Stimulated activated CD4-positive, alpha-beta T cell treated with anti-CD3 and anti-CD28 coated beads, Interleukin-4, amount 100 ng/mL, for 4 hours (primary cell): ENCODE results near the gene DNASE1L1.
"Not testable (repeated sequence)": the region's sequence is repeated elsewhere in the genome, so short reads cannot be mapped to it uniquely, and the experiment has no call there.

ENCODE experiments used
- DNase-seq, 2 experiments: peaks; one replicate each; pipeline ENCODE4 v3.0.0-alpha.2; 2020

Gene DNASE1L1

DNA sequence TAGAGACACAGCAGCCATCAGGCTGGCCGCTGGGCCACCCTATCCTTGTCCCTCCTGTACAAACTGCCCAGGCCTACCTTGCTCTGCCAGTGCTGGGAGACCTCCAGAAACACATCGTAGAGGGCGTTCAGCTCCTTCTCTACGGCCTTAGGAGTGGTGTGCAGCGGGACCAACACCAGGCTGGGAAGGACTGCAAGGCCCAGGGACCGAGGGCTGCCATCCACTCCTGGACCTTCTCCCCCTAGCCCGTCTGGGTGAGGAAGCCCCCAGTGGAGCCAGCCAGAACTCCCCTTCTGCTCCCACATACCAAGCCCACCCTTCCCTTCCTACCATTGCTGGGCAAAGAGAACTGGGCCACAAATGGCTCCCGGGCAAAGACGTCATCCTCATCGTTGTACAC is 5.9 kb downstream of the DNASE1L1 start:
- no peak for DNase-seq

DNA sequence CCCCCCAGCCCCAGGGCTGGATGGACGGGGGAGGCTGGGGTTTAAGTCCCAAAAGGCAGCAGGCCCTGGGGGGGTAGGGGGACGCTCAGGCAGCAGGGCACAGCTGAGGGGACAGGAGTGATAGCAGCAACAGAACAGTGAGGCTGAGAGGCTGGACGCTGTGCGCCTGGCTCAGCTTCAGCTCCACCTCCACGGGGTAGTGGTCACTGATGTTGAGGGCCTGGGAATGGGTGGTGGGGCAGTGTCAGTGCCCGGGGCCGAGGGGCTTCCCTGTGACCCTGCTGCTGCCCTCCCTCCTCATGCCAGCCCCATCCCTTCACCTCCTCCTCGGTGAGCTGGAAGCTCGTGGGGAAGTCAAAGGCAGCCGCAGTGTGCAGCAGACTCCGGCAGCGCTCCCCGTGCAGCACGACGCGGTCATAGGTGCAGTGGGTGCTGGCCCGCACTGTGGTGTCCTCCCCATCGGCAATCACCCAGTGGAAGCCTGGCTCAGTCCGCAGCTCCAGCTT is 6.4 kb downstream of the DNASE1L1 start:
- DNase-seq: no peak

DNA sequence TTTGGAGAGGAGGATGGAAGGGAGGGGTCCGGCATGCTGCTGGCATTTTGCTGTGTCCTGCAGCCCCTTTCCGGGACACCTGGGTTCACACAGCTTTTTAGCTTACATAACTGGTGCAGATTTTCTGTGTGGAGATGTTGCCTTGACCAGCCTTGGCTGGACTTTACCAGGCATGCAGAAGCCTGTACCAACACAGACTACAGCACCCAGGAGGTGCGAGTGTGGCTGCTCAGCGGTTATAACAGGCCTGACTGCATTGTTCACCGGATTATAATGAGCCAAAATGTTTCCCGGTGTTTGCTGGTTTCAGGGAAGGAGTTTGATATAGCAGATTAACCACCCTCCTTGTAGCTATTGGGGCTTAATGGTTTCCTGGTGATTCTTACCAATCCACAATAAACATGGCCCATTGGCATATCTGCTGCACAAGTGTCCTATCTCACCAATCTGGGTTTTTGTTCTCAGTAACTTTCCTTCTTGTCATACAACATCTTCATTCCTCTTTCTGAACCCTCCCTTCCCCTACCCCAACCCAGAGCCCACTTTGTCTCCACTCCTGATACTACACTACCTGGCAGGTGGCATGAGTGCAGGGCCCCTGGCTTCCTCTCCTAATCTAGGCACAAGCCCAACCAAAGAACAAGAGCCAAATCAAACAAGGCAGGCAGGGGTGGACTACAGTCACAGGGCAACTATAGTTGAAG is 7.0 kb downstream of the DNASE1L1 start:
- no peak for DNase-seq

DNA sequence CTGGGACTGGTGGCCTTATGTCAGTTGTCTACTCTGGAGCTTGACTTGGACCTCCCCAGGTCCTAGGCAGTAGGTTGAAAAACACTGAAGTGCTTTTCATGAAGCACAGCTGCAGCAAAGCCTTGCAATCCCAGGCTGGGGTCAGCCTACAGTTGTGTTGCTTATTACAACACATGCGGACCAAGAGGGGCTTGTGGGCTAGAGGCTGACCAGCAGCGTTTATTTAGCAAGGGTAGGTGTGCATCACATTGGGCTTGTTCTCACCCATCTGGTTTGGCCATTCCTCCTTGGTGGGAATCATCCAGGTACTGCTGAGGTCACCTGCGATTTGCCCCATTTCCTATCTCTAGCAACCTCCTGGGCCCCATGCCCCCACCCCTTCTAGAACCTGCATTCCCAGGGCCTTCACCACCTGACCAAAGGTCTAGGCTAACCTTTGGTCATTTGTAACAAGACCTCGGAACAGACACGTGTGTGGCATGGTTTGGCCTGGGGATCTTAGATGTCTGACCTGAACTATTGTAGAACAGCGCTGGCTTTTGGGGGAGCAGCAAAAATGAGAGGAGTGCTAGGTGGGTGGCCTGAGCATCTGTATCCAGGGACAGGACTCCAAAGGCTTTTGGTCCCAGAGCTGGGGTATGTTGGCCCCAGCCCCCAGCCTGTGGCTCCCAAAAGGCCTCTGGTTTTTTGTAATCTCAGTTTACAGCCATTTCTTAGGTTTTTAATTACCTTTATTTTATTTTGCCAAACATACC is 7.8 kb downstream of the DNASE1L1 start:
- DNase-seq: peak in 1 of 2 experiments; percentile 23

DNA sequence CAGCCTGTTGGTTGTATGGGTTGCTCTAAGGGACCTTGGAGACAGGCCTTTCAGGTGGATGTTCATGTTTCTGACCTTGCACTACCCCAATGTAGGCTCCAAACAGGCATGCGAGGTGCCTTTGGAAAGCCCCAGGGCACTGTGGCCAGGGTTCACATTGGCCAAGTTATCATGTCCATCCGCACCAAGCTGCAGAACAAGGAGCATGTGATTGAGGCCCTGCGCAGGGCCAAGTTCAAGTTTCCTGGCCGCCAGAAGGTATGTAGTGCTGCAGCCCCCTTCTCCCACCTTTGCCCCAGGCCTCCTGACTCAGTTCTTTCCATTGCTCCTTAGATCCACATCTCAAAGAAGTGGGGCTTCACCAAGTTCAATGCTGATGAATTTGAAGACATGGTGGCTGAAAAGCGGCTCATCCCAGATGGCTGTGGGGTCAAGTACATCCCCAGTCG is 8.7 kb downstream of the DNASE1L1 start:
- not testable (repeated sequence) for DNase-seq

DNA sequence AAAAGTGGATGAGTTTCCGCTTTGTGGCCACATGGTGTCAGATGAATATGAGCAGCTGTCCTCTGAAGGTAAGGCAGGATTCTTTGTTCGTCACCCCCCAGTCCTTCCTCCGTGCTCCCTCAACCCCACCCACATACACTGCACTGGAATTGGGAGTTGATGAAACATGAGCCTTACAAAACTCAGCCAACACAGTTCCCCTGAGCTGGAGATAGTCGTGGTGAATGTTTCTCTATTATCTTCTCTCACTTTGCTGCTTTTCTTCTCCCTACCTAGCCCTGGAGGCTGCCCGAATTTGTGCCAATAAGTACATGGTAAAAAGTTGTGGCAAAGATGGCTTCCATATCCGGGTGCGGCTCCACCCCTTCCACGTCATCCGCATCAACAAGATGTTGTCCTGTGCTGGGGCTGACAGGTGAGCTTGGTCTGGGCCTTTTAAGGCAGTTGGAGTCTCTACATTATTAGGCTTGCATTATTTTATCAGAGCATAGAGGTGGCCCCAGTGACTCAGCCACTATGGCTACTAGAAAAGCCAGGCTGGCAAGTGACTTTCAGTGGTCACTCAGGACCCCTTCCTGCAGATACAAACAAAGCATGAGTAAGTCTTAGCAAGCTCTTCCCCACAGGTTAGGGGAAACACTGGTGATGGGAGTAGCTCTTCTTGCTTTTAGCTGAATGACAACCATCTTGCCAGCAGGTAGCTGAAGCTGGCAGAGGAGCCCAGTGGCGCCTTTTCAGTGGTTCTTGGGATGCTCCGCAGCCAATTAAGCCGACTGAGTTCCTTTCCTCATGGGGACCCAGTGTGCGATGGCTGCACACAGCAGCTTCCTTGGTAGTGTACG is 9.3 kb downstream of the DNASE1L1 start:
- DNase-seq: no peak

DNA sequence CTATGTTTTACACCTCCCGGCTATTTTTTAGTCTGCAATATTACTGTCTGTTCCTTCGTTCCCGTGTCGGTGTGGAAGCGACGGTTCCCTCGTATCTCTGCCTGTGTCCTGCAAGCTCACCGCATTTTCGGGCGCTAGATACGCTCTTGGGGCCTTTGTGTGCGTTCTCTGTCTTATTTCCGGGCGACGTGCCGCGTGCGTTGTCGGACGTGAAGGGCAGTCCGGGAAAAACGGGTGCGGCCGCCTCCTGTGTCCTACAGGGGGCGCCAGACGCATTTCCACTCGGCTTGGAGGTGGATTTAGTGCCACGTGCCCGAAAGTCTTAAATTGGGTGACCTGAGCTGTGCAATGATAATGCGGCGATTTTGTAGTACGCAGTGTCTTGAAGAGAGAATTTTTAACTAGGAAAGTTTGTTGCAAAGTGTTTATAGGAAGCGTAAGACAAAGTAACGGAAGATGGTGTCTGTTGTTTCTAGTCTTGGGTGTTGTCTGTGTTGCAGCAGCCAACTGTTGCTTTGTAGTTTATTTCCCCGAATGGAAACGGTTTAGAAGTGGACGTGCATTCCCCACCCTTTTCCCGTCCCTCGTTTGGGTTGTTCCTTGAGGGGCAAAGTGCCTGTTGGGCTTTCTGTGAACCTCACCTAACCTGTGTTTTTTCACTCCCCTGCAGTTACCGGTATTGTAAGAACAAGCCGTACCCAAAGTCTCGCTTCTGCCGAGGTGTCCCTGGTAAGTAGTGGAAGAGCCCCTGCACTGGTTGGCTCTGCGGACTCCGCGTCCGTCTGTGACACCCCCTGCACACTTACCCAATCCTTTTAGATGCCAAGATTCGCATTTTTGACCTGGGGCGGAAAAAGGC is 10.2 kb downstream of the DNASE1L1 start:
- DNase-seq: peak; percentile 74 to 80

DNA sequence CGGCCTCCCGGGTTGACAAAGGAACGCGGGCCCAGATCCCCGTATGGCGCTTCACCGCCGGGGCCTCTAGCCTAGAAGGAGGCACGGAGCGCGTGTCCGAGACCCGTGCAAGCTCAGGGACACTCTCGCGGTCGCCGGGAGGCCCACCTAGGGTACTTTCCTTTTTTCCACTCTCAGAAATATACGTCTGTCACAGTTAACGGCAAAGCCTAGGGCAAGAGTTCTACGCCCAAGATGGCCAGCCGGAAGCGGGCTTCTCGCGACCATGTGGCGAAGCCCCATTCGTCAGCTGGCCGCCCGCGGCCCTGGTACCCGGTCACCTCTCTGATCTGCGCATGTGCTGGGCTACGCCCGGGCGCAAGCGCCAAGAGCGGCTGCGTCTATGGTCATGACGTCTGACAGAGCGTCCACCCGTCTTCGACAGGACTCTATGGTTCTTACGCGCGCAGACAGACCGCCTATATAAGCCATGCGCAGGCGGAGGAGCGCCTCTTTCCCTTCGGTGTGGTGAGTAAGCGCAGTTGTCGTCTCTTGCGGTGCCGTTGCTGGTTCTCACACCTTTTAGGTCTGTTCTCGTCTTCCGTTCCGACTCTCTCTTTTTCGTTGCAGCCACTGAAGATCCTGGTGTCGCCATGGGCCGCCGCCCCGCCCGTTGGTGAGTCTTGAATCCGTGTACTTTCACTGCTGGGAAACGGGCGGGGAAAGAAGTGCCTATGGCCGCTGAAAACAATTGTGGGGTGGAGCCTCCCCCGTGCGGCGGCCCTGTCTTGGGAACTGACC is 11.0 kb downstream of the DNASE1L1 start, which contains the start of gene RPL10:
Gene RPL10, plus strand, starts transcription at position 490 of the 780 bp plus-strand sequence. Its CDS starts 143 bp downstream, at position 633.
- DNase-seq: peak; percentile 81 to 91

DNA sequence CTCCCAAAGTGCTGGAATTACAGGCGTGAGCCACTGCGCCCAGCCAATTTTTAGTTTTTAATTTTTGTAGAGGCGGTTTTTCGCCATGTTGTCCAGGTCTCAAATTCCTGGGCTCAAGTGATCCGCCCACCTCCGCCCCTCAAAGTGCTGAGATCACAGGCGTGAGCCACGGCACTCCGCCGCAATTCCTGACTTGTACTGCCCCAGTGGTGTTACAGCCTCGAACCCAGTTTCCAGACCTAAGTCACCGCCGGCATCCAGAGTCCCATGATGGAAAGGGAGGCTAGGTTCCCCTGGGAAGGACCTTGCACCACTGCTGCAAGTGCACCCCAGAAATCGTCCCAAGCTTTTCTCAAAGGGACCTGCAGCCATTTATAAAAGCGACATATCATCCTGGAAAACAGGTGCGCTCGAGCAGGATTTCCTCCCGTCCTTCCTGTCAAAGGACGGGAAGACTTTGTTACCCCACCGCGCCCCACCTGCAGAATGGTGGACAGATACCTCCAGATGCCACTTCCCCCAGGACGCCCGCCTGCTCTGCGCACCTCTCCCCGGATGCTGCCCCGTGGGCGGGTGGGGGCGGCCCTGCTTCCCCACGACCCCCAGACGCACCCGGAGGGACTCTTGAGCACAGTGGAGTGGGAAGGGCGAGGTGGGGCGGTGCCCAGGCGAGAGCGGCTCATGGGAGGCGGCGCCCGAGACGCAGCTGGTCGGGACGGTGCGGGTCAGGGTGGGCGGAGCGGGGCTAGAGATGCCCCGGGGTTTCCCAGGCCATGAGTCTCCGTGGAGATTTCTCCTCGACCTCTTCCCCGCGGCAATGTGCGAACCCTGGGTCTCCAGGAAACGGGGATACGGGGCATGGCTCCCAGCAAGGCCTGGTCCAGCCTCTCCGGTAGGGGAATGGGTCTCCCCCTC is 11.8 kb downstream of the DNASE1L1 start:
- DNase-seq: peak; percentile 66 to 68

DNA sequence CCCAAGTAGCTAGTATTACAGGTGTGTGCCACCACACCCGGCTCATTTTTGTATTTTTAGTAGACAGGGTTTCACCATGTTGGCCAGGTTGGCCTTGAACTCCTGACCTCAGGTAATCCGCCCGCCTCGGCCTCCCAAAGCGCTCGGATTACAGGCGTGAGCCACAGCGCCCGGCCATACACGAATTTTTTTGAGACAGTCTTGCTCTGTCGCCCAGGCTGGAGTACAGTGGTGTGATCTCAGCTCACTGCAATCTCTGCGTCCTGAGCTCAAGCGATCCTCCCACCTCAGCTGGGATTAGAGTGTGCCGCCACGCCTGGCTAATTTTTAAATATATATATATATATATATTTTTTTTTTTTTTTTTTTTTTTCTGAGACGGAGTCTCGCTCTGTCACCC is 12.7 kb downstream of the DNASE1L1 start:
- DNase-seq: not testable (repeated sequence)

DNA sequence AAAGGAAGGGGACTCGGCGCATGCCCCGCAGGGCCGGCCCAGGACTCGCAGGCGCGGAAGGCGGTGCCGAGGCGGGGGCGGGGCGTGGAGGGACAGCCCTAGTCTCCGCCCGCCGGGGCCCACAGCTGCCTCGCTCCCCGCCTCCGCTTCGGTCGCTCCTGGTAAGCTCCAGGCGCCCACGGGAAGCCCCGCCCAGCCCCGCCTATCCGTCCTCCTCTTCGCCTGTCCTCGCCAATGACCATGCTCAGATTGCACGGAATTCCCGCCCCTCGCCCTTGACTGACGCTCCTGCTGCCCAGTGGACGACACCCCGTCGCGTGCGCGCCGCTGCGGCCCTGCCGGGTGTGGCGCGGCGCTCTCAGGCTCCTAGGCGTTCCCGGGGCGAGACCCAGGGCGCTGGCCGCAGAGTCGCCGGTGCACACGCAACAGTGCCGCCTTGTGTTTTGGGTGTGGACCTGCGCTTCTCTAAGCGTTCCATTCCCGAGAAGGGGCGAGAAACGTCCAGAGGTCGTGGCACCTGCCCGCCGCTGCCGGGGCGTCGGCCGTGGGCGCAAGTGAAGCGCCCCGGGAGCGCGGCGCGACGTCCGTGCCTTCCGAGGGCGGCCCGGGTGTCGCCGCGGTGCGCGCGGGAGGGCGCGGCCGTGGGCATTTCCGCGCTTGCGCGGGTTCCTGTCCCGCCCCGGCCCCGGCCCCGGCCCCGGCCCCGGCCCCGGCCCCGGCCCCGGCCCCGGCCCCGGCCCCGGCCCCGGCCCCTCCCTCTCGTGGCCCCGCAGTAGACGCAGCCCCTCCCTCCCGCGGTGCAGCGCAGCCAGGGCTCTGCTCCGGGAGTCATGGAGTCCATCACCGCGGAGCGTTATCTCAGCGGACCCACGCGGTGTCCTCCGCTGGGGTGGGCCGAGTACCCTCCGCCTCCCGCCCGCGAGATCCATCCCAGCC is 19.0 kb downstream of the DNASE1L1 start:
- DNase-seq: not testable (repeated sequence)

DNA sequence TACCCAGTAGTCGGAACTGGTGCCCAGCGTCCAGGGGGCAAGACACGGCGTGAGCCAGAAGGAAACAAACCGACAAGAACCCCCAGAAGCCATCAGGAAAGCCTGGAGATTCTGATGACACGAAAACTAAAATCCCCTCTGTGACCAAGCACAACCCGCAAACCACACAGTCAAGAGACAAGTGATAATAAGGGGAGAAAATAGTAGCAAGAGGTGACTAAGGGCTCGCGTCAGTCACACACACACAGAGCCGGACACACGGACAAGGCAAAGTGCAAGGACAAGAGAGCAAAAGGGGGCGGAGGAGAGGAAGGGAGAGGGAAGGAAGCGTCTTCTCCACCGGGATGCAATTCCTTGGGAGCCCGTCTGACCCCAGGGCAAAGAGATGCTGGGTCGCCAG is 20.4 kb downstream of the DNASE1L1 start:
- not testable (repeated sequence) for DNase-seq

DNA sequence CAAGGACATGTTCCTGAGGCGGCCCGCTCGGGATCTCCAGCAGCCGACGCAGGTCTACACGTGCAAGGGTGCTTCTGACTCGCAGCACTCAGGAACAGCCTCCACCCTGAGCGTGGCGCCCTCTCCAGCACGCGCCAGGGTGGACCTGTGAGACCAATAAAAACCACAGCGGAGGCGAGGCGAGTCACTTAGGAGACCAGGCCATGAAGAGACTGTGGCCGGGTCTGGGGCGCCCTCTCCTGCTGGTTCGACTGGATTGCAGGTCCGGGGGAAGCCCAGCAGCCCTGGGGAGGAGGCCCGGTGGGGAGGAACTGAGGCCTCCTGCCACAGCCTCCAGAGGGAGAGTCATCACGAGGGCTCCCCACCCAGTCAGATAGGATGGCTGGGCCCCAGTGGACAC is 21.0 kb downstream of the DNASE1L1 start:
- DNase-seq: not testable (repeated sequence)

DNA sequence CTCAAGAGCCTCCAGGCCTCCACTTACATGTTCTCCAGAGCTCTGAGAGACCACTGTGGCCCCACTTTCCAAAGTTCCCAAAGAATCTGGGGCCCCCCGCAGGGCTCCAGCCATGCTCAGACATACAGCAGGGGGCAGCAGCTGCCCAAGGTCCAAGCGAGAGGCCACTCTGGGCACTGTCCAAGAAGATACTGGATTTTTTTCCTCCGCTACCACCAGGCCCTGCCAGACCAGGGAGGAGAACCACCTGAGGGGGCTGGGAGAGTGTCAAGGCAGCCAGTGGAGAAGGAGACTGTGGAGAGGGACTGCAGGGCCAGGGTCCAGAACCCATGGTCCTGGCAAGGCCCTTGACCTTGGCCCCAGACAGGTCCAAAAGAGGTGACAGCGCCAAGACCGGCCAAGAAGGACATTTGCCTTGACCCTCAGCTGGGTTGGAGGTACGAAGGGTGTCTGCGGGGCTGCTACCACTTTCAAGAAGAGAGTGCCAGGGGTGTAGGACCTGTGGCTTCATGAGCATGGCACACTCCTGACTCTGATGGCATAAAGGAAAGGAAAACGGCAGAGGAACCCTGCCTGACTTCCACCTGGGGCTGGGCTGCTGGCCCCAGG is 24.7 kb downstream of the DNASE1L1 start:
- DNase-seq: no peak

DNA sequence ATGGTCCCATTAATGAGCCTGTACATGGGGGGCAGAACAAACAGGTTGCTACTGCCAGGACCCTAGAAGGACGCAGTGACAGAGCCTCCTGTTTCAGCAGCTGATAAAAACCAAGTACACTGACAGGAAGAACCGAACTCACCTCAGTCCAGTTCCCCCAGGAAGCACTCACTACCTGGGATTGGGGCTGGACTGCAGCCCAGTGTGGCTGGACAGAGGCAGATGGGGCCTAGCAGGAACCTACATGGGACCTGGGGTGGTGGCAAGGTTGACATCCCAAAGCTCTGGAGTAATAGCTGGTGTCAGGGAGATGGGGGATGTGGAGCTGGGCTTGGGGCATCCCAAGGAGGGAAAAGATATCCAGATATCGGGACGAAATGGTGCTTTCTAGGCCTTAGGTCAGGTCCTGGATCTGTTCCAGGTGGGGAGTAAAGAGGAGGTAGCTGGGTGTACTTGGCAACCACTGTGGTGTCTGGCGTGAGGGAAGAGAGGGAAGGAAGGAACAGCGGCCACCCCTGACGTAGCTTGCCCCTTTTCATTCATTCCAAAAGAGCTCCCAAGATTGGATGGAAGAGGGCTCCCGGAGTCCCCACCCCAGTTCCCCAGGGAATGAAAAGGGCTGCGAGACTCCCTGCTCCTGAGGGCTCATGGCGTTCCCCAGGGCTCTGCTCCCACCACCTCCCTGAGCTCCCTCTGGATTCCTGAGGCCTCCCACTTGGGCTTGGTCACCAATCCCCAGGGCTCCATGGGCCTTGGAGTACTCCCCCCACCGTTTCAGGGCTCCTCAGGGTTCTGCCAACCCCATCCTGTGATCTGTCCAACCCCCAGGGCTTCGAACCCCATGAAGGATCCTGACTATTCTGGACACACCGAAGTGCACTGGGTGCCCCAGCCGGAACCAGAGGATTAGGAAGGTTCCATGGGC is 25.4 kb downstream of the DNASE1L1 start:
- no peak for DNase-seq

DNA sequence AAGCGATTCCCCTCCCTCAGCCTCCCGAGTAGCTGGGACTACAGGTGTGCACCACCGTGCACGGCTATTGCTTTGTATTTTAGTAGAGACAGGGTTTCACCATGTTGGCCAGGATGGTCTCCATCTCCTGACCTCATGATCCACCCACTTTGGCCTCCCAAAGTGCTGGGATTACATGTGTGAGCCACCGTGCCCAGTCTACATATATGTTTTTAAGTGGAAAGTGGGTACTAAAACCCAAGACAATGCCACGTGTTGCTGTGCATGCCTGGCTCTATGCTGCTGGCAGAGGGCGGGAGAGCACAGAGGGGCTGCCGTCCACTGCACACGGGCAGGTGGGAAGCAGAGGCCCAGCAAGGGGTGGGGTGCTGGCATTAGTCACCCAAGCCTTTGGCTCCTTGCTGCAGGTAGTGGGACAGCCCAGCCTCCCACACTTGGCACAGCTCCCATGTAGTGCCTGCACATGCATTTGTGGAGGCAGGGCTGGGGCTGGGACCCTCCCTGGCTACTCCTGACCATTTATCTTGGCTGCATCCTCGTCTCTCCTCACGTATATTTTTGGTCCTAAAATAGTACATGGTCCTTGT is 26.5 kb downstream of the DNASE1L1 start:
- no peak for DNase-seq

DNA sequence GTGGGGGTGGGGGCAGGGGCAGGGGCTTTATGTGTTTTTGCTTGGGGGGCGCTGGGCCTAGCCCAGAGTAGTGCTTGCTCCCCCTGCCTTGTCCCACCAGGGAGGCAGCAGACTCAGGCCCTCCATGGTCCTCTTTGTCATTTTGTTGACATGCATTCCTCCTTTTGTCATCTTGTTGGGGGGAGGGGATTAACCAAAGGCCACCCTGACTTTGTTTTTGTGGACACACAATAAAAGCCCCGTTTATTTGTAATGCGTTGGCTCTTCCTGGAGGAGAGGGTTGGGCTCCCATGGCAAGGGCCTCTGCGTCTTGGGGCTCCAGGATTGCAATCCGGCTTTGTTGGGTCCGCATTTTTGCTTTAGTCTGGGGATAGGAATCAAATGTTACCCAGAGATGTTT is 27.8 kb downstream of the DNASE1L1 start:
- no peak for DNase-seq
